ENCODE measurements around the gene SLC15A4. TPM values are rescaled to one million over a fixed set of nuclear protein-coding genes. Genes with fewer than 3 reads are reported as not detected.

Gene SLC15A4
- total and polyA plus RNA-seq, 9 of the 15 experiments (the other 6 are each of a cell fraction or from before 2014, with no cell fraction given), result 5.5 to 20.8 (median 10.1) TPM

- no peak for TF ChIP-seq SP1 (CRISPR knock-in tag; IDR thresholded peaks at IDR 0.05)
These were observed 35.6 kb upstream of the SLC15A4 start (continued) for GRCh38 chr12:128859311-128859710.

DNA sequence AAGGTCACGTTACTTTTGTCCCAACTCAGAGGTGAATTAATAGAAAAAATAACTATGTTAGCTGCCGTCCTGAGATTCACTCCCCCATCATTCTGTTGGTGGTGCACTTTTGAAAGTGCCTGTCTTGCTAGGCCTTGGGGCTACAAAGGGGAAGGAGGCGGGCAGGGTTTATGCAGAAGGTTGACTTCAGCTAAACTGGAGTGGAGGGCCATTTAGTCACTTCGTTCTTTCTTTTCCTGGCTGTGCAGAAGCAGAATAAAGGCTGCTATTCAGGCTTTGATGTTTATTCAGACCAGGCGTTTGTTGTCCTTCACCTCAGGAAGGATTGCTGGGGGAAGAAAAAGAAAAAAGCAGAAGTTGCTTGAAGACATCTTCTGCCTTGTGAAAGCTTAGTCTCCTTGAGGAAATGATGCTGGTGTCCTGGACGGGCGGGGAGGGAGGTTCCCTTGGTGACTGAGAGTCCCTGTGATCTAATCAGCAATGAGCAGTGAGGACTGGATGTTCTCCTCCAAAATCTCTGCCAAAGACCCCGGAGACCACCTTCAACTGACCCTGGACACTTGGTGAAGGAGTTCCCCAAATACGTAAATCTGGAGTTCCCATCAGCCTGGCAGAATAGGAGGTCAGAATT is 33.5 kb upstream of the SLC15A4 start:
- BruUV-seq (replicated peaks), result no TSS peak
- intact Hi-C loops (cut with micrococcal nuclease), result no loop called here
- in situ Hi-C loops (cut with MboI), result no loop called here
- DNase-seq (ENCODE audit: extremely low read depth in 1 of 4, low spot score in 3 of 4) (no peak), FAIRE-seq (no peak), ATAC-seq (no peak)
- Histone ChIP-seq H2AFZ (ENCODE audit: low read depth, low read length) (no peak overlapping the region), H4K20me1 (replicated peaks; ENCODE audit: control insufficient read depth, insufficient read depth, low read length) (no peaks in the 10 kb centered on the region), H3K79me2 (ENCODE audit: control insufficient read depth, insufficient read depth, low read length) (no peaks in the 10 kb centered on the region), H3K4me3 (no peak overlapping the region), H3K4me1 (replicated peaks in 1 of 2; ENCODE audit: control insufficient read depth in 2 of 2, insufficient read depth in 2 of 2, low read length in 2 of 2) (no peaks in the 10 kb centered on the region; a peak in 1 of 5 replicates), H3K9ac (ENCODE audit: insufficient read depth in 1 of 2, low read depth in 2 of 2, low read length in 2 of 2) (no peak overlapping the region), H3K9me3 (replicated peaks; ENCODE audit: control insufficient read depth, insufficient read depth, low read depth, low read length) (no peaks in the 10 kb centered on the region), H3K4me2 (ENCODE audit: insufficient read depth, low read length) (no peak overlapping the region), H3K27ac (ENCODE audit: extremely low read depth, low read depth, low read length) (no peak overlapping the region), H3K9me1 (ENCODE audit: control insufficient read depth, insufficient read depth, low read length) (no peaks in the 10 kb centered on the region), H3K36me3 (ENCODE audit: control insufficient read depth, insufficient read depth, low read length) (no peaks in the 10 kb centered on the region), H3K27me3 (ENCODE audit: control insufficient read depth in 2 of 2, insufficient read depth in 2 of 2, low read length in 2 of 2) (peaks cover 18 to 50% of the 10 kb centered on the region in 2 experiments; a peak in 4 of 5 replicates)
- no peak for TF ChIP-seq FUS (optimal IDR thresholded peaks at IDR 0.05; ENCODE audit: low read depth, low read length)
- no peak for TF ChIP-seq ZNF232 (CRISPR knock-in tag; IDR thresholded peaks at IDR 0.05)
- TF ChIP-seq RNF219 (CRISPR knock-in tag; IDR thresholded peaks at IDR 0.05), result no peak
- no peak for TF ChIP-seq ATF3 (IDR thresholded peaks at IDR 0.05)
- no peak for TF ChIP-seq ATF3 (CRISPR knock-in tag; conservative IDR thresholded peaks at IDR 0.05)
- no peak for TF ChIP-seq RBM15 (IDR thresholded peaks at IDR 0.05; ENCODE audit: insufficient read depth, low read length)
- TF ChIP-seq BHLHE40 (IDR thresholded peaks at IDR 0.05; ENCODE audit: low read length), result no peak
- no peak for TF ChIP-seq PCBP2 (IDR thresholded peaks at IDR 0.05; ENCODE audit: low read depth, low read length, poor library complexity, severe bottlenecking)
- no peak for TF ChIP-seq HNRNPUL1 (IDR thresholded peaks at IDR 0.05; ENCODE audit: low read length)
- ChIA-PET CTCF (ENCODE audit: low intra/inter-chr PET ratio) (no interaction called here), POLR2A (interaction anchor here (0.8 kb wide), 1 partner anchor 36 kb away, joined by 3 read pairs; no protein-coding TSS in a partner anchor)
- WGBS (ENCODE audit: insufficient coverage, low coverage, missing lambda C conversion rate), result 5% methylated on average over 9 of the region's 9 CpGs
